Retinal pigment epithelial cell (primary cell): Measurements from ENCODE around the gene DCAF7.

ENCODE experiments used
- DNase-seq: peaks from one replicate; pipeline ENCODE4 v3.0.0-alpha.2; 2010; ENCODE audit warnings: low read depth
- H3K4me3 ChIP-seq: 2 replicates; pipeline ENCODE4 v1.5.1; 2011; ENCODE audit warnings: mild to moderate bottlenecking, low read length, control low read depth, moderate library complexity
- TF ChIP-seq, protein P1 (sequence below): conservative IDR thresholded peaks from 2 replicates; pipeline ENCODE4 v1.5.1; 2011; ENCODE audit warnings: low read depth, low read length, control low read depth, inconsistent platforms

Gene DCAF7

DNA sequence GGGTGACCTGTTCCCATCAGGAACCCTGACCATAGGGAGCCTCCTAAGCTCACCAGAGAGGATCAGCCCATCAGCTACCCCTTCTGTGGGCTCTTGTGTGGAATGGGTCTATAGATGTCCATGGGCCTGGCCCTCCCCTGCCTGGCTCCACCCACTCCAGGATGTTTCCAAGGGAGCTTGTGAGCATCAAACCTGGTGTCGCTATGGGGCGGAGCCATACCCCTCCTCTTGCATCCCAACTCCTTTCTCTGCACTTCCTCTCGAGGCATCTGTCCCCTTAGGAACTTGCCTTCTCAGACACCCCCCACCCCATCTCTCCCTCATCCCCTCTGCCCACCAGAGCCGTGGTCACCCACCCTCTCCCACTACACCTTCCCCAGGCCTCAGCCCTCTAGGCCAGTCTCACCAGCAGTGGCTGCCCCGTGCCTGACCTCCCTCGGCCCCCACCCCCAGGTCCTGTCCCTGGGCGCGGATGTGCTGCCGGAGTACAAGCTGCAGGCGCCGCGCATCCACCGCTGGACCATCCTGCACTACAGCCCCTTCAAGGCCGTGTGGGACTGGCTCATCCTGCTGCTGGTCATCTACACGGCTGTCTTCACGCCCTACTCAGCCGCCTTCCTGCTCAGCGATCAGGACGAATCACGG lies 16.7 kb upstream of the DCAF7 start:
- TF ChIP-seq, protein P1, sequence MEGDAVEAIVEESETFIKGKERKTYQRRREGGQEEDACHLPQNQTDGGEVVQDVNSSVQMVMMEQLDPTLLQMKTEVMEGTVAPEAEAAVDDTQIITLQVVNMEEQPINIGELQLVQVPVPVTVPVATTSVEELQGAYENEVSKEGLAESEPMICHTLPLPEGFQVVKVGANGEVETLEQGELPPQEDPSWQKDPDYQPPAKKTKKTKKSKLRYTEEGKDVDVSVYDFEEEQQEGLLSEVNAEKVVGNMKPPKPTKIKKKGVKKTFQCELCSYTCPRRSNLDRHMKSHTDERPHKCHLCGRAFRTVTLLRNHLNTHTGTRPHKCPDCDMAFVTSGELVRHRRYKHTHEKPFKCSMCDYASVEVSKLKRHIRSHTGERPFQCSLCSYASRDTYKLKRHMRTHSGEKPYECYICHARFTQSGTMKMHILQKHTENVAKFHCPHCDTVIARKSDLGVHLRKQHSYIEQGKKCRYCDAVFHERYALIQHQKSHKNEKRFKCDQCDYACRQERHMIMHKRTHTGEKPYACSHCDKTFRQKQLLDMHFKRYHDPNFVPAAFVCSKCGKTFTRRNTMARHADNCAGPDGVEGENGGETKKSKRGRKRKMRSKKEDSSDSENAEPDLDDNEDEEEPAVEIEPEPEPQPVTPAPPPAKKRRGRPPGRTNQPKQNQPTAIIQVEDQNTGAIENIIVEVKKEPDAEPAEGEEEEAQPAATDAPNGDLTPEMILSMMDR = no peak
- no peak for DNase-seq
- H3K4me3 ChIP-seq = no peak overlapping the region

DNA sequence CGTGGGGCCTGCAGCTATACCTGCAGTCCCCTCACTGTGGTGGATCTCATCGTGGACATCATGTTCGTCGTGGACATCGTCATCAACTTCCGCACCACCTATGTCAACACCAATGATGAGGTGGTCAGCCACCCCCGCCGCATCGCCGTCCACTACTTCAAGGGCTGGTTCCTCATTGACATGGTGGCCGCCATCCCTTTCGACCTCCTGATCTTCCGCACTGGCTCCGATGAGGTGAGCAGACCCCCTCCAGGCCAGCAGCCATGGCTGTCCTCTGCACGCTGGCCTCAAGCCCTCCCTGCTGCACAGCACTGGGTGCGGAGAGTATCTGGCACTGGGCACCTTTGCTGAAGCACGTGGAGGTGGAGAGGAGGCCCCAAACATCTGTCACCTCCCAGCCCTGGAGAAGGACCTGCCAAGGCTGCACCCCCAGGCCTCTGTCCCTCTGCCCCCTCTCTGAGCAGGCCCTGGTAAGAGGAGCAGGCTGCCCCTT lies 16.2 kb upstream of the DCAF7 start:
- H3K4me3 ChIP-seq = no peak overlapping the region
- no peak for DNase-seq

DNA sequence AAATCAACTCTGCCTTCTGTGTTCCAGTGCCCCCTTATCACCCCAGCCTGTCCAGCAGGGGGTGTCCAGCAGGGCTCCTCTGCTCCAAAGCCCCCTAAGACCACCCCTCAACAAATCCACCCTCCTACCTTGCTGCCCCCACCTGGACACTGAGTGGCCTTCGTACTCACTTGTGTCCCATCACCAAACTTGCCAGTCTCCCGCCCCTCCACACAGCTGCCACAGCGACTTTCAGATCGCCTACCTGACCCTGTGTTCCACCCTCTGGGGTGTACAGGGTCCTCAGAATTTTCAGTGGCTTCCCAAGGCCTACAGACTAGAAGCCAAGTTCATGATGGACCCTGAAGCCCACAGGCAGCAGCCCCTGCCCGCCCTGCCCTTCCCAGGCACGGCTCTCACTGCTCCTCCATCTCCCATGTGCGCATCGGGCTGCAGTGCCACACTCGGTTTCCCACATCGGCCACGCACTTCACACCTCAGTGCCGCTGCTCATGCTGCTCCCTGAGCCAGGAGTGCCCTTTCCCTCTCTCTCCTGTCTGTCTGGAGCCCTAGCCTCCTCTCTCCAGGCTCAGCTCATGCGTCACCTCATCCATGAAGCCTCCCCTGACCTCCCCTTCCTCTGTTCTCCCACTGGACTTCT lies 15.3 kb upstream of the DCAF7 start:
- DNase-seq = no peak
- TF ChIP-seq, protein P1 = no peak
- no peak overlapping the region for H3K4me3 ChIP-seq

More for the DNA sequence above, 16.2 kb upstream of the DCAF7 start:
- TF ChIP-seq, protein P1 = no peak

DNA sequence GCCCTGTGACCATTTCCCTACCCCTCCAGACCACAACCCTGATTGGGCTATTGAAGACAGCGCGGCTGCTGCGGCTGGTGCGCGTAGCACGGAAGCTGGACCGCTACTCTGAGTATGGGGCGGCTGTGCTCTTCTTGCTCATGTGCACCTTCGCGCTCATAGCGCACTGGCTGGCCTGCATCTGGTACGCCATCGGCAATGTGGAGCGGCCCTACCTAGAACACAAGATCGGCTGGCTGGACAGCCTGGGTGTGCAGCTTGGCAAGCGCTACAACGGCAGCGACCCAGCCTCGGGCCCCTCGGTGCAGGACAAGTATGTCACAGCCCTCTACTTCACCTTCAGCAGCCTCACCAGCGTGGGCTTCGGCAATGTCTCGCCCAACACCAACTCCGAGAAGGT lies 14.6 kb upstream of the DCAF7 start:
- no peak for DNase-seq
- TF ChIP-seq, protein P1 = no peak
- no peak overlapping the region for H3K4me3 ChIP-seq

DNA sequence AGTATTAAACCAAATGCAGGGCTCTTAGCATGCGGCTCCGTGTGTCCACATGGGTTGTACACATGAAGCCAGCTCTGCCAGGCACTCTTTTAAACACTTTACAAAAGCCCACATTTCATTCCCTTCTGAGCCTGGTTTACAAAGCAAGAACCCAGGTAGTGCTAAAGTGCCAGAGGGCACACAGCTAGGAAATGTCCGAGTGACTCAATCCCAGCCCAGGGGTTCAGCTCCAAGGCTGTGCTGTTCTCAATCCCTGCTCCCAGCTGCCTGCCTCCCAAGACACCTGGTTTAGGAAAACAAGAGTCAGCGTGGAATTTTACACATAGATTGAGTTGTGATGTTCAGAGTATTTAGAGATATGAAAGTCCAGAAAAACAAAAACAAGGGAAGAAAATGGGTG lies 13.3 kb upstream of the DCAF7 start:
- no peak for DNase-seq
- TF ChIP-seq, protein P1 = no peak
- no peak overlapping the region for H3K4me3 ChIP-seq

DNA sequence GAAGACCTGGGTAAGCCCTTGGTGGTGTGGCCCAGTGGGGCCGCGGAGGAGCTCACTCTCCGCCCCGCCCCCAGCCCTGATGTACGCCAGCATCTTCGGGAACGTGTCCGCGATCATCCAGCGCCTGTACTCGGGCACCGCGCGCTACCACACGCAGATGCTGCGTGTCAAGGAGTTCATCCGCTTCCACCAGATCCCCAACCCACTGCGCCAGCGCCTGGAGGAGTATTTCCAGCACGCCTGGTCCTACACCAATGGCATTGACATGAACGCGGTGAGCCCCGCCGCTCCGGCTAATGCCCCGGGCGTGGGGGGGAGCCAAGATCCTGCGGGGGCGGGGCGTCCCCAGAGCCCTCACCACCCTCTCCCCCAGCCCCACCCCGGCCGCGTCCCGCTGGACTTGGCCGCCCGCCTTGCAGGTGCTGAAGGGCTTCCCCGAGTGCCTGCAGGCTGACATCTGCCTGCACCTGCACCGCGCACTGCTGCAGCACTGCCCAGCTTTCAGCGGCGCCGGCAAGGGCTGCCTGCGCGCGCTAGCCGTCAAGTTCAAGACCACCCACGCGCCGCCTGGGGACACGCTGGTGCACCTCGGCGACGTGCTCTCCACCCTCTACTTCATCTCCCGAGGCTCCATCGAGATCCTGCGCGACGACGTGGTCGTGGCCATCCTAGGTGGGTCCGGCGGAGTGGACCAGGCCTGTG lies 12.1 kb upstream of the DCAF7 start:
- H3K4me3 ChIP-seq = peak overlapping the region; percentile 10
- TF ChIP-seq, protein P1 = no peak
- no peak for DNase-seq
